SK-N-SH (cell line): Measurements from ENCODE around the gene SLC39A13. TPM values are rescaled to one million over a fixed set of nuclear protein-coding genes. Genes with fewer than 3 reads are reported as not detected.
A peak's percentile ranks its signal among the peaks of the same experiment; 100 is the strongest.

Experiments used
- CTCF ChIA-PET: fragments of 300-600, 350-600 bp; formaldehyde crosslinking; extraction: SDS; loops from one replicate; lab custom pipeline; 2021; lab: Yijun Ruan, JAX
- POLR2A ChIA-PET: fragments of 350-600 bp; sonication (Branson Sonifier 250); formaldehyde crosslinking; extraction: SDS; loops from one replicate; lab custom pipeline; 2020; ENCODE audit warnings: antibody characterized with exemption, inconsistent platforms; lab: Yijun Ruan, JAX
- DNase-seq: peaks from one replicate; pipeline ENCODE4 v3.0.0; 2012
- H2AFZ ChIP-seq: fragments of 200-600 bp; sonication (generic); 2 replicates; pipeline ENCODE4 v1.8.1; 2016; ENCODE audit warnings: antibody characterized with exemption, mild to moderate bottlenecking, low read depth
- H3F3A ChIP-seq: fragments of 200-600 bp; sonication (generic); replicated peaks from 2 replicates; pipeline ENCODE3; 2016; ENCODE audit warnings: antibody characterized with exemption, mild to moderate bottlenecking; ENCODE audit not compliant: insufficient read depth
- H3K27ac ChIP-seq, 2 experiments: fragments of 200-500 bp in 1 of 2; fragments of 200-600 bp in 1 of 2; sonication (Bioruptor generic) in 1 of 2; sonication (generic), shearing (Covaris generic) in 1 of 2; 2 replicates each; pipeline versions ENCODE4 v1.5.1 to v1.6.1; 2014 to 2016; ENCODE audit warnings: low read depth in 2 of 2, inconsistent platforms in 1 of 2, low read length in 1 of 2, mild to moderate bottlenecking in 1 of 2, mixed read lengths in 1 of 2
- H3K27me3 ChIP-seq: fragments of 200-600 bp; sonication (generic), shearing (Covaris generic); 2 replicates; pipeline ENCODE4 v1.6.1; 2016; ENCODE audit warnings: mixed run types; ENCODE audit not compliant: insufficient read depth
- H3K36me3 ChIP-seq, 2 experiments: fragments of 200-500 bp in 1 of 2; fragments of 200-600 bp in 1 of 2; sonication (Bioruptor generic) in 1 of 2; sonication (generic) in 1 of 2; replicated peaks in 1 of 2; 2 replicates each; pipeline versions ENCODE3 to v1.5.1; 2014 to 2016; ENCODE audit warnings: low read length in 1 of 2, mild to moderate bottlenecking in 1 of 2; ENCODE audit not compliant: insufficient read depth in 2 of 2, control insufficient read depth in 1 of 2
- H3K4me1 ChIP-seq, 2 experiments: fragments of 200-500 bp in 1 of 2; fragments of 200-600 bp in 1 of 2; sonication (Bioruptor generic) in 1 of 2; sonication (generic), shearing (Covaris generic) in 1 of 2; 2 replicates each; pipeline versions ENCODE4 v1.5.1 to v1.6.1; 2014 to 2016; ENCODE audit warnings: low read depth in 1 of 2, low read length in 1 of 2, mixed run types in 1 of 2; ENCODE audit not compliant: insufficient read depth in 2 of 2, control insufficient read depth in 1 of 2
- H3K4me2 ChIP-seq: fragments of 200-600 bp; sonication (generic), shearing (Covaris generic); 2 replicates; pipeline ENCODE4 v1.6.1; 2017; ENCODE audit warnings: mixed run types
- H3K4me3 ChIP-seq, 2 experiments: fragments of 200-500 bp in 1 of 2; fragments of 200-600 bp in 1 of 2; sonication (Bioruptor generic) in 1 of 2; sonication (generic), shearing (Covaris generic) in 1 of 2; 2 replicates each; pipeline versions ENCODE4 v1.5.1 to v1.8.1; 2014 to 2016; ENCODE audit warnings: low read depth in 2 of 2, inconsistent platforms in 1 of 2, low read length in 1 of 2, mild to moderate bottlenecking in 1 of 2, mixed read lengths in 1 of 2, moderate library complexity in 1 of 2
- H3K79me2 ChIP-seq: fragments of 200-600 bp; sonication (generic); 2 replicates; pipeline ENCODE4 v1.8.1; 2017; ENCODE audit warnings: mild to moderate bottlenecking; ENCODE audit not compliant: insufficient read depth
- H3K9ac ChIP-seq: fragments of 200-600 bp; sonication (generic); 2 replicates; pipeline ENCODE4 v1.6.1; 2017; ENCODE audit warnings: mixed run types
- H3K9me2 ChIP-seq: fragments of 200-600 bp; sonication (generic); 2 replicates; pipeline ENCODE4 v1.6.1; 2017; ENCODE audit warnings: mixed run types
- H3K9me3 ChIP-seq: fragments of 200-600 bp; sonication (generic); 2 replicates; pipeline ENCODE4 v1.6.1; 2017; ENCODE audit warnings: mixed run types, mild to moderate bottlenecking, moderate library complexity
- H4K20me1 ChIP-seq: fragments of 200-600 bp; sonication (generic); 2 replicates; pipeline ENCODE4 v1.6.1; 2017; ENCODE audit warnings: mild to moderate bottlenecking, mixed run types; ENCODE audit not compliant: insufficient read depth
- EZH2phosphoT487 ChIP-seq: fragments of 200-600 bp; sonication (generic); IDR thresholded peaks from 2 replicates; pipeline ENCODE4 v1.6.1; 2017; ENCODE audit warnings: low read depth, mixed run types, mild to moderate bottlenecking, antibody characterized with exemption, moderate library complexity, borderline replicate concordance
- FOSL2 ChIP-seq: IDR thresholded peaks from 2 replicates; pipeline ENCODE4 v1.4.0; 2012; ENCODE audit warnings: low read depth, mild to moderate bottlenecking, moderate library complexity, borderline replicate concordance
- FOXJ3 ChIP-seq: sonication (generic); formaldehyde crosslinking; IDR thresholded peaks from 2 replicates; pipeline ENCODE4 v1.5.1; 2020; ENCODE audit warnings: mild to moderate bottlenecking, missing genetic modification reagents
- FOXM1 ChIP-seq: IDR thresholded peaks from 2 replicates; pipeline ENCODE4 v1.4.0; 2012; ENCODE audit warnings: low read depth, mild to moderate bottlenecking
- GABPA ChIP-seq: IDR thresholded peaks from 2 replicates; pipeline ENCODE4 v1.4.0; 2012; ENCODE audit warnings: low read depth, mild to moderate bottlenecking
- IRF3 ChIP-seq: fragments of 150-350 bp; IDR thresholded peaks from 2 replicates; pipeline ENCODE4 v1.6.1; 2016; ENCODE audit warnings: mild to moderate bottlenecking, low read depth, low read length
- MAX ChIP-seq: IDR thresholded peaks from 2 replicates; pipeline ENCODE4 v1.4.0; 2012; ENCODE audit warnings: low read depth
- MEF2A ChIP-seq: IDR thresholded peaks from 2 replicates; pipeline ENCODE4 v1.4.0; 2012; ENCODE audit warnings: low read depth, borderline replicate concordance
- MXI1 ChIP-seq: IDR thresholded peaks from 2 replicates; pipeline ENCODE4 v1.6.1; 2012; ENCODE audit warnings: mild to moderate bottlenecking, low read depth, low read length, improper control_type of control experiment
- NRF1 ChIP-seq: IDR thresholded peaks from 2 replicates; pipeline ENCODE4 v1.6.1; 2012; ENCODE audit warnings: low read depth, mild to moderate bottlenecking, low read length
- PBX3 ChIP-seq: IDR thresholded peaks from 2 replicates; pipeline ENCODE4; 2012
- RAD21 ChIP-seq: IDR thresholded peaks from 2 replicates; pipeline ENCODE4 v1.6.1; 2012; ENCODE audit warnings: mild to moderate bottlenecking, low read length
- RCOR1 ChIP-seq: fragments of 150-350 bp; IDR thresholded peaks from 2 replicates; pipeline ENCODE4 v1.6.1; 2017; ENCODE audit warnings: antibody characterized with exemption, low read length
- RXRA ChIP-seq: IDR thresholded peaks from 2 replicates; pipeline ENCODE4 v1.4.0; 2012; ENCODE audit warnings: low read depth, mild to moderate bottlenecking, borderline replicate concordance
- SMC3 ChIP-seq: IDR thresholded peaks from 2 replicates; pipeline ENCODE4 v1.6.1; 2012; ENCODE audit warnings: low read depth, low read length, improper control_type of control experiment
- TCF12 ChIP-seq: IDR thresholded peaks from 2 replicates; pipeline ENCODE4 v1.4.0; 2012
- USF1 ChIP-seq: IDR thresholded peaks from 2 replicates; pipeline ENCODE4 v1.4.0; 2012; ENCODE audit warnings: low read depth, borderline replicate concordance
- YY1 ChIP-seq: IDR thresholded peaks from 2 replicates; pipeline ENCODE4 v1.4.0; 2012; ENCODE audit warnings: low read depth, mild to moderate bottlenecking
- WGBS: methylation state at CpG from one replicate; pipeline ENCODE4 v1.1.6; 2017; ENCODE audit warnings: low lambda C conversion rate; 5-methylcytosine and 5-hydroxymethylcytosine counted together
- polyA plus RNA-seq, 3 experiments: library from polyadenylated mRNA; depleted of rRNA; stranded (reverse); fragments of >200 nt; gene quantifications; 2 replicates each; pipeline ENCODE4 v1.2.3, GENCODE V29; 2012

SLC39A13 gene
- polyA plus RNA-seq, 1 of the 3 experiments (the other 2 are of a cell fraction): 65.5 TPM

- 79% methylated on average over 7 of the region's 8 CpGs for WGBS
- H3K4me2 ChIP-seq: no peak overlapping the region
- H3K9ac ChIP-seq: no peak overlapping the region
- H4K20me1 ChIP-seq: no peaks in the 10 kb centered on the region
- no peaks in the 10 kb centered on the region for H3K9me3 ChIP-seq
- peaks cover 7% of the 10 kb centered on the region for H3F3A ChIP-seq
- H3K27me3 ChIP-seq: no peaks in the 10 kb centered on the region
- TF ChIP-seq MAX (no peak), GABPA (no peak), RXRA (no peak), PBX3 (no peak), MEF2A (no peak), RAD21 (no peak), FOXM1 (no peak), NRF1 (no peak), FOXJ3 (CRISPR knock-in tag) (no peak), SMC3 (no peak), IRF3 (no peak), MXI1 (no peak), RCOR1 (no peak), FOSL2 (no peak), USF1 (no peak), YY1 (no peak)
- no peak overlapping the region for H3K4me3 ChIP-seq
- ChIA-PET CTCF (interaction anchor here (1.0 to 2.5 kb wide), 2 partner anchors 15 to 75 kb away, joined by 3 to 6 read pairs; no protein-coding TSS in a partner anchor), POLR2A (no interaction called here)
- no peaks in the 10 kb centered on the region for H3K36me3 ChIP-seq
- H3K4me1 ChIP-seq: peaks cover 0 to 11% of the 10 kb centered on the region in 2 experiments; a peak in 1 of 4 replicates
- H3K9me2 ChIP-seq: no peaks in the 10 kb centered on the region
- H3K27ac ChIP-seq: no peak overlapping the region
- no peaks in the 10 kb centered on the region for H3K79me2 ChIP-seq
- peak; percentile 37 for DNase-seq
- no peak overlapping the region for H2AFZ ChIP-seq
These were observed 41.2 kb downstream of the SLC39A13 start for GRCh38 chr11:47449541-47449940.

GRCh38 chr11:47451436-47451835, 43.0 kb downstream of the SLC39A13 start:
- H3F3A ChIP-seq: peaks cover 7% of the 10 kb centered on the region
- no peaks in the 10 kb centered on the region for H3K9me3 ChIP-seq
- no peak overlapping the region for H3K4me3 ChIP-seq
- CTCF ChIA-PET: no interaction called here
- H4K20me1 ChIP-seq: no peaks in the 10 kb centered on the region
- 91% methylated on average over 4 of the region's 4 CpGs for WGBS
- no peak for DNase-seq
- no peaks in the 10 kb centered on the region for H3K36me3 ChIP-seq
- H3K4me1 ChIP-seq: peaks cover 0 to 11% of the 10 kb centered on the region in 2 experiments; a peak in 1 of 4 replicates
- TF ChIP-seq TCF12 (no peak), FOXJ3 (CRISPR knock-in tag) (no peak), EZH2phosphoT487 (no peak), MAX (no peak), IRF3 (no peak), USF1 (no peak)
- TF ChIP-seq, all 33 proteins: peak for 0
- Histone ChIP-seq H3K9me2 (no peaks in the 10 kb centered on the region), H3K27ac (no peak overlapping the region), H3K4me2 (no peak overlapping the region), H2AFZ (no peak overlapping the region), H3K27me3 (no peaks in the 10 kb centered on the region), H3K79me2 (no peaks in the 10 kb centered on the region), H3K9ac (no peak overlapping the region)
- POLR2A ChIA-PET: no interaction called here
